AG10803 (cell line): ENCODE measurements around the gene CHN2.

Source experiments
- DNase-seq: peaks from one replicate; pipeline ENCODE4 v3.0.0; 2010; ENCODE audit warnings: low read depth
- H3K4me3 ChIP-seq: 2 replicates; pipeline ENCODE4 v1.5.1; 2011; ENCODE audit warnings: mild to moderate bottlenecking, low read length, control low read depth
- TF ChIP-seq, protein P1 (sequence below): conservative IDR thresholded peaks from 2 replicates; pipeline ENCODE4 v1.5.1; 2011; ENCODE audit warnings: mild to moderate bottlenecking, low read length, control low read depth, inconsistent platforms

The CHN2 gene

DNA sequence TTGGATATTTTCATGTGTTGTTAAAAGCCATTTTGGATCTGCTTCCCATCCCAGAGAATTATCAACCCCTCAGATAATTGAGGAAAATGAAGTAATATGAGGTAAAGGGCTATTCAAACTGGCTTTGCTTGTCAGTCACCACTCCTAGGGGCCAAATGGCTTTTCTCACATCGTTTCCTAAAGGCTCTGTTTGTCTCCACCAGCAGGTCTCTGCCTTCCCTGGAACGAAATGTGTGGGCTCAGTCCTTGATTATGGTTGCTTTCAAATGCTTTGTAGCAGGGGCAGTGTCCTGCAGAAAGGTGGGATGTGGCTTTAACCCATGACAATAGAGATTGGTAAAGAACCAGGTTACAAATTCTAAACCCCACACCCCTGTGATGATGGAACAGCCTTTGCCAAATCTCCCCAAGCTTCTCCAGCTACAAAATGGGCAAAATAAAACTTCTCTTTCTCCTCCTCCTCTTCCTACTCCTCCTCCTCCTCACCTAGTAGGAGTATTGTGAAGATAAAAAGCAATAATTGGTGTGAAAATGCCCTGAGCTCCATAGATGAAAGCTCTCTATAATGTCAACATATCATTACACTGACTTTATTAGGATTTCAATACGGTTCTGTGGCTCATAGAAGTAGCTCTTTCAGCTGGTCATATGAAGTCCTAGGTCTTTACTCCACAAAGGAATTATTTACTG lies 127.6 kb downstream of the CHN2 start:
- TF ChIP-seq, protein P1, sequence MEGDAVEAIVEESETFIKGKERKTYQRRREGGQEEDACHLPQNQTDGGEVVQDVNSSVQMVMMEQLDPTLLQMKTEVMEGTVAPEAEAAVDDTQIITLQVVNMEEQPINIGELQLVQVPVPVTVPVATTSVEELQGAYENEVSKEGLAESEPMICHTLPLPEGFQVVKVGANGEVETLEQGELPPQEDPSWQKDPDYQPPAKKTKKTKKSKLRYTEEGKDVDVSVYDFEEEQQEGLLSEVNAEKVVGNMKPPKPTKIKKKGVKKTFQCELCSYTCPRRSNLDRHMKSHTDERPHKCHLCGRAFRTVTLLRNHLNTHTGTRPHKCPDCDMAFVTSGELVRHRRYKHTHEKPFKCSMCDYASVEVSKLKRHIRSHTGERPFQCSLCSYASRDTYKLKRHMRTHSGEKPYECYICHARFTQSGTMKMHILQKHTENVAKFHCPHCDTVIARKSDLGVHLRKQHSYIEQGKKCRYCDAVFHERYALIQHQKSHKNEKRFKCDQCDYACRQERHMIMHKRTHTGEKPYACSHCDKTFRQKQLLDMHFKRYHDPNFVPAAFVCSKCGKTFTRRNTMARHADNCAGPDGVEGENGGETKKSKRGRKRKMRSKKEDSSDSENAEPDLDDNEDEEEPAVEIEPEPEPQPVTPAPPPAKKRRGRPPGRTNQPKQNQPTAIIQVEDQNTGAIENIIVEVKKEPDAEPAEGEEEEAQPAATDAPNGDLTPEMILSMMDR = no peak
- DNase-seq = no peak
- H3K4me3 ChIP-seq = no peak overlapping the region

DNA sequence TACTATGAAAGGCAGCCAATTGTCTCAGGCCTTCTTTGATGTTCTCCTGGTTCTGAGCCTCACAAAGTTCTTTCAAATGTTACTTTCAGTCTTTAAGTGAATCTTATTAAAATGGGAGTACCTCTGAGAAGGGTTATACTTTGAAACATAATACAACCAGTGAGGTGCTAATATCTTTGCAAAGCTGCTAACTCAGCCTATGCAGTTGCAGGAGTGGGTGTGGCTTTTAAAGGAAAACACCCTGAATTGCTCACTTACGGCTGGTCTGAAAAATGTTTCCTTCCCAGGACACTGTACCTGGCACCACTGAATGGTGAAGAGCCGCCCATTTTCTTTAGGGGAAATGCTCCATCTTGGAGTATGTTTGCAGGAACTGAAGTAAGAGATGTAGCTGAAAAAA lies 130.9 kb downstream of the CHN2 start:
- TF ChIP-seq, protein P1 = no peak
- DNase-seq = no peak

DNA sequence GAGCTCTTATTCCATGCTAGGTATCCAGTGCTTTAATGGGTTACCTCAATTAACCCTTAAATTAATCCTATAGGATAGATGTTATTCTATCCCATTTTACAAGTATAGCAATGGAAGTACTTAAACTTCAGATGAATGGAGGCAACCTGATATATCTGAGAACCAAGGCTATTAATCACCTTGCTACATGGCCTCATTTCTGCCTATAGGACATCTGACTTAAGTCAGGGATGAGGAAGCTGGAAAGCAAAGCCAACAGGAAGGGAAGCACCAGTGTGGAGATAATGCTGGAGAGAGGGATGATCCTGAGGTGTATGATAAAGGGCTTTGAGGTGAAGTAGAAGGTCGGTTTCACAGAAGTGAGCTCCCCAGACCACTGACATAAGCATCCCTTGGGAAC lies 132.3 kb downstream of the CHN2 start:
- no peak overlapping the region for H3K4me3 ChIP-seq
- TF ChIP-seq, protein P1 = no peak
- DNase-seq = no peak

More for the DNA sequence above, 130.9 kb downstream of the CHN2 start:
- no peak overlapping the region for H3K4me3 ChIP-seq

DNA sequence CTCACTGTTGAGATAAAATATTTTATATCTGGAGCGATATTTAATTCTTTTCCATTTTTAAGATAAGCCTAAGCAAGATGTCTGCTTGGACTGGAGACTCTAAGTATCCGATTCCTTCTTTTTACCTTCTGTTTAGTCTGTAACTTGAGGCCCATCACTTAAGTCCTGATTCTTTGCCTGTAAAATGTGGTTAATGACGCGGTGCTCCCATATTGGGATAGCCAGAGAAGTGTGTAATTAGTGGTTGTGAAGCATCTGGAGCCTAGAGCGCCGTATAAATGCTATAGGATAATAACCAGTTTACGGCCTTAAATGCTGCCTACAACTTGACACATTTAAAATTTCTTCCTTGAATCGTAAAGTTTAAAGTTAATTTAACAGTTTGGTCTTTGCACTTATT lies 132.9 kb downstream of the CHN2 start:
- TF ChIP-seq, protein P1 = no peak
- DNase-seq = no peak
- no peak overlapping the region for H3K4me3 ChIP-seq

DNA sequence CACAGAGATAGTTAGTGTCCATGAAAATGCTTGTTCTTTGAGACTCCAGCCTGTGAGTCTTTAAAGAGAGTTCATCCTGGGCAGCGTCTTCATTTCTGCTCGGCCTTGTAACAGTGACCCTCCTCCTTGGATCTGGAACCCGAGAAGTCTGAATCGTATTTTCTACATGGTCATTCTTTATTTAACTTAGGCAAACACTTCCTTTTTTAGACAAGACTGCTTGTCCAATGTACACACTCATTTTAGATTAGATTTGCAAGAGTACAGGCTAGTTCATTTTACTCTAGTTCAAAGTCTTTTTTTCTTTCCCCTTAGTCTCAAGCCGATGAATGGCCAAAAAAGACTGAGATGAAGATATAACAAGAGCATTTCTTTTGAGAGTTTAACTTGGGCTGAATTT lies 133.5 kb downstream of the CHN2 start:
- no peak for DNase-seq
- TF ChIP-seq, protein P1 = no peak
- no peak overlapping the region for H3K4me3 ChIP-seq

- TF ChIP-seq, protein P1 = no peak
- DNase-seq = peak; percentile 64
- H3K4me3 ChIP-seq = no peak overlapping the region
Measured at GRCh38 chr7:29328811-29329210, 134.2 kb downstream of the CHN2 start.

DNA sequence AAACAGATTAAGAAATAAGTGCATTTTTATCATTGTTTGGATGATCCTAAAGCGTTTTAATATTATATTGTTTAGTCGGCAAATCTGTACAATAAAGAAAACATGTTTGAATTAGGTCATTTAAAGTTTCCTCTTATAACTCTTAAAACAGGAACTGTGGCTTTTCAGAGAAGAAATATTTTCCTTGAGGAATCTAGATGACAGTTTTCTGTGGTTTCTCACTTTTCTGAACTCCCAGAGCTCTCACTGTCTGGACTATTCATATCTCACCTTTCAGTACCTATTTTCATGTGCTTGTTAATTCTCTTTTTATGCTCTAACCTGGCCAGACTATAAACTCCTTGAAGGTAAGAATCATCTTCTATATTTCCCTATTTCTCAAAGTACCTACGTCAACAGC lies 135.1 kb downstream of the CHN2 start:
- no peak for DNase-seq
- TF ChIP-seq, protein P1 = no peak
- no peak overlapping the region for H3K4me3 ChIP-seq
